ENCODE data around the gene MYOG.

MYOG gene

GRCh38 chr1:203069030-203069747 lies 16.6 kb downstream of the MYOG start:
- DNase-seq: no peak

DNA sequence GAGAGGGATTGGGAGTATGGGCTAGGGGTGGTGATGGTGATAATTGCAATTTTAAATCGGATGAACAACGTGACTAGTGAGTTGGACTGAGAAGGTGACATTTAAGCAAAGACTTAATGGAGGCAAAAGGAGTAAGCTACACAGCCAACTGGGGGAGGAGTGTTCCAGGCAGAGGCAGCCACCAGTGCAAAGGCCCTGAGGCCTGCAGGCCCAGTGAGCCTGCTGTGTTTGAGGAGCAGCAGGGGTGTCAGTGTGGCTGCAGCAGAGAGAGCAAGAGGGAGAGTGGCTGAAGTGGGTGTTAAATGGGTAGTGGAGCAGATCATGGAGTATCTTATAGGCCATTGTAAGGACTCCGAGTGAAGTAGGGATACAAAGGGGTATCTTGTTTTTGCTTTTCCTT lies 18.8 kb downstream of the MYOG start:
- DNase-seq: no peak

GRCh38 chr1:203065986-203066385 lies 19.8 kb downstream of the MYOG start:
- no peak for DNase-seq

DNA sequence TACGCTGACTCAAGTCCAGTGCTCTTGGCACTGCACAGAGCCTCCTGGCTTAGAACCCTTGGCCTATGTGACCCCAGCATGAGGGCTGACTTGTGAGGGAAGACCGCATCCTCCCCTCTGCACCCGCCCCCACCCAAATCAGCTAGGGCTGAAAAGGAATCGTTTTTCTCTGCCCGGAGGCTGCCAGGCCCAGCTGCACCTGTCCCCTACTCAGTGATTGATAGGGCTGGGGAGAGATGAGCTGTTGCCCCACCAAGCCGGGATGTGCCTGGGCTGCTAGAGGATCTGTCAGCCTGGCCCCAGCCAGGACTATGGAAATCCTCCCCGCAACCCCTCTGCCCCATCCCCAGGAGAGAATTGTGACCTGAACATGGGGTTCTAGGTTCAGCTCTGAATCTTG lies 20.6 kb downstream of the MYOG start:
- no peak for DNase-seq

DNA sequence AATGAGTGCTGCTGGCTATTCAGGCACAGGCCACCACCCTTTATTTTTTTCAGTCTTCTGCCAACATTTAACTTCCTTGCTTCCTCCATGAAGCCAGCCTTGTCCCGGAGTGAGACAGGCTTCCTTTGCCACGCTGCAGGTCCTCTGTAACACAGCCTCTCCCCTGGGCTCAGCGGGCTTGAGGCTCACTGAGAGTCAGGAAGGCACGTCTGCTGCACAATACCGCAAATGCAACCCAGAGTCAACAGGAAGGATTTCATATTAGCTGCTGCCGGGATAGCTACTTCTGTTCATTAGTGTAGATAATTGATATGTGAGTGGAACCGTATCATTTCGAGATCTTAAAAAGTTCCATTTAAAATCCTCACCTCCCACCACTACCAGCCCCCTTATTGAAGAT lies 22.5 kb downstream of the MYOG start:
- no peak for DNase-seq

- DNase-seq: no peak
These were observed 25.7 kb downstream of the MYOG start for GRCh38 chr1:203060115-203060514.

GRCh38 chr1:203059485-203059884 lies 26.3 kb downstream of the MYOG start:
- DNase-seq: no peak

DNA sequence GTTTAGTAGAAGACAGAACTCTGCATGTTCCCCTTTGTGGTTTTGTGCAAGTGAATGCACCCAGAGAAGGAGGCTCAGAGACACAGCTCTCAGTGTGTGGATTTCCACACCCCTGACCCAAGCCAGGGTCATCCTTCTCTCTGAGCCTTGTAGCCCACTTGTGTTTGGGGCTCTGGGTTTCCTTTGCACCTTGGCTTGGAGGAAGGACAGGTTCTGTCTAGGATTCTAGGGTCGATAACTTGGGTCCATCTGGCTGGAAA lies 27.2 kb downstream of the MYOG start:
- DNase-seq: no peak

- no peak for DNase-seq
These were observed 27.7 kb downstream of the MYOG start for GRCh38 chr1:203057911-203058675.

GRCh38 chr1:203056516-203056915 lies 29.3 kb downstream of the MYOG start:
- no peak for DNase-seq

GRCh38 chr1:203056012-203056411 lies 29.8 kb downstream of the MYOG start:
- no peak for DNase-seq

GRCh38 chr1:203055161-203055799 lies 30.5 kb downstream of the MYOG start:
- no peak for DNase-seq

DNA sequence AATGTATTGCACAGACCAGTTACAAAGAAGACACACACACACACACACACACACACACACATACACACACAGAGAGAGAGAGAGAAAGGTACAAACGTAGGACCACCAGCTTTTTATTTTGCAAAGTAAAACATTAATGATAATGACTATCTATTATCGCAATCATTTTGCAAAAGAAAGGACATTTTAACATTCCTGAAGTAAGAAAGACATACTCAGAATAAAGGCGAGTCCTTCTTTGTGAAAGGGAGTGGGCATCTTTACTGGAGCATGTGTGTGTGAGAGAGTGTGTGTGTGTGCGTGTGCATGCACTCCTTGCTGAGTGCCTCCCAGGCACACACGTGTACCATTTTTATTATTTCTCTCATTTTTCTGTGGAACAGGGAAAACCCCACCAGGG lies 31.2 kb downstream of the MYOG start:
- no peak for DNase-seq

DNA sequence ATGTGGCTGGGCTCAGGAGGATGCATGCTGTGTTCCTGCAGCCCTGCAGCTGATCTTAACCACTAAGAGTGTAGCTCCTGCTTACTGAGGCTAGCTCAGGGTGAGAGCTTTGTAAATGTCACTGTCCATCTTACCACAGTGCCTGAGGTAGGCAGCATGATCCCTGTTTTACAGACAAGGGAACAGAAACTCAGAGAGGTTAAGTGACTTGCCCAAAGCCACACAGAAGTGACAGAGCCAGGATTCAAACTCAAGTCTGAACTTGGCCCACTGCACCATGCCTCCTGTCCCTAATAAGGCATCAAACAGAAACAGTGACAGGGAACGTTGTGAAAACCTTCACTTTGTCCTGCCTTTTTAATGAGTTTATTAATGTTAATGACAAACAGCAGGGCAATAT lies 31.6 kb downstream of the MYOG start:
- no peak for DNase-seq

DNA sequence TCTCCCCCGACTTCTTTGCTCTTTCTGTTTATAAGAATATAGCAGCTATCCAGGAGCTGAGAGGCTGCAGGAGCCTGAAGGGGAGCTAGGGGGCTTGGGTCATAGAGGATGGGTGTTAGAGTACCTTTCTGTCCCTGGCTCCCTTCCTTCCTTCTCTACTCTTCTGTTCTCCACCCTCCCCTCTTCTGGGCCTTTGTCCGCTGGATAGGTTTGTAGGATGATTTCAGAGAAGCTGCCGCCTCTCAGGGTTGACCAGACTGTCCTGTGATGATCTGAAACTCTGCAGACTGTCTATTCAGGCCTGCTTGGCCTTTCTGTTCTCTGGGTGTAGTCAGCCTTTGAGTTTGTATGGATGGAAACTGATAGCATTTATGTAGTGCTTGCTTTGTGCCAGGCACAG lies 33.2 kb downstream of the MYOG start:
- no peak for DNase-seq

- no peak for DNase-seq
These were observed 33.9 kb downstream of the MYOG start for GRCh38 chr1:203051841-203052324.

DNA sequence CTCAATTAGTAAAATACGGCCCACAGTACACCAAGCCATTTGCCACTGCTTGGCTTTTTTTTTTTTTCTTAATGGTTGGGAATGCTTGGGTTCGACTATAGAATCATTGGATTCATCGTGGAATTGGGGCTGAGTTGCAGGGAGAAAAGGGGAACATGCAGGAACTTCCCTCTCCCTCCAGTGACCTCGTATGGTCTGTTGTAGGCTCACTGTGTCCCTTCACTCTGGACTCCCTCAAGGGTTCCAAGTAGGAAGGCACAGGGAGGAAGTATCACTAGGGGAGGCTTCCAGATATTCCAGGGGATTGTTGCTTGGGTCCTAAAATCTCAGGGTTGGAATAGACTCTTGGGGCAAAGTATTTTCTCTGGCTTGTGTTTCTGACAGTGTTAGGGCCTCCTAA lies 35.0 kb downstream of the MYOG start:
- no peak for DNase-seq

DNA sequence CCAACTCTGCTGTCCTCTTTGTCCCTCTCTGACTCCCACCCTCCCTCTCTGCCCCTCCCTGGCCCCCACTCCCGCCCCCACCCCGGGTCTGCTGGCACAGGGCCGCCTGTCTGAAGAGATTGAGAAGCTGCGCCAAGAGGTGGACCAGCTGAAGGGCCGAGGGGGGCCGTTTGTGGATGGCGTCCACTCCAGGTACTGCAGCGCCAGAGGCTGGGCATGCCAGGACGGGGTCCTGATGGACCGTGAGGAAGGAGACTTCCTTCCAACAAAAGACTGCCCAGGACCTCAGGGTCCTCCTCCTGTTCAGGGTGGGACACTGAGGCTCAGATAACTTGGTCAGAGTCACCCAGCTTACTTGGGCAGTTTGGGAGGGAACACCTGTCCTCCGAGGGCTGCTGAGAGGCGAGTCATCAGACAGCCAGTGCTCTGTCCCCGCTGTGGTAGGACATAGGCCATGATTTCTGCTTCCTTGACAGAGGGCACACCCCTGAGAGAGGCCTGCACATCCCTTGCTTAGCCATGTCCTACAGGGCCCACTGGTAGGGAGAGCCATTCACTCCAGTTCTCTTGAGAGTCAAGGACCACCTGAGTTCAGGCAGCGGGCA lies 36.1 kb downstream of the MYOG start:
- DNase-seq: no peak

GRCh38 chr1:203049077-203049476 lies 36.7 kb downstream of the MYOG start:
- DNase-seq: no peak

DNA sequence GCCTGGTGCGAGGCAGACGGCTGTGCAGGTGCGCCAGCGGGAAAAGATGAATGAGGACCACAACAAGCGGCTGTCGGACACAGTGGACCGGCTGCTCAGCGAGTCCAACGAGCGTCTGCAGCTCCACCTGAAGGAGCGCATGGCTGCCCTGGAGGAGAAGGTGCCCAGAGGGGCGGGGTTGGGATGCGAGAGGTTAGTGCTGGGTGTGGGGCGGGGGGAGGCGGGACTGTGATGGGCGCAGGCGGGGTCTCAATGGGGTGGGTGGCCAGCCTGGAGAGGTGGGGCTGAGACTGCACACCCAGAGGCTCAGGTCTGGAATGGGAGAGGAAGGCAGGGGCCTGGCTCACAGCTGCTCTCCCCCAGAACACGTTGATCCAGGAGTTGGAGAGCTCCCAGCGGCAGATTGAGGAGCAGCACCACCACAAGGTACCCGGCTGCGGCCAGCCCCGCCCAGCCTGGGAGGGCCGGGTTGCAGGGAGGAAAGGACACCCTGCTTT lies 37.2 kb downstream of the MYOG start:
- DNase-seq: no peak

DNA sequence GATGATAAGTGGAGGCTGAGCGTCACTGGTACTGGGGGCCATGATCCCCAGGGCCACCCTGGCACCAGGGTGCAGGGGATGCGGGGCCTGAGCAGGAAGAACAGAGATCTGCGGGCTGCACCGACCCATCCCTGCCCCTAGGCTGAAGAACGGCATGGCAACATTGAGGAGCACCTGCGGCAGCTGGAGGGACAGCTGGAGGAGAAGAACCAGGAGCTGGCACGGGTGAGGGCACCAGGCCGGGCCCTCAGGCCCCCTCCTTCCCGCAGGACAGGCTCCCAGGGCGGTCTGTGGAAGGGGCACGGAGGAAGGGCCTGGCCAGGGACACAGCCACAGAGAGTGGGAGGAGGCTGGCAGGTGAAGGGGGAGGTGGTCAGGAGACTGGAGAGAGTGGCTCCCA lies 37.7 kb downstream of the MYOG start:
- DNase-seq: no peak

DNA sequence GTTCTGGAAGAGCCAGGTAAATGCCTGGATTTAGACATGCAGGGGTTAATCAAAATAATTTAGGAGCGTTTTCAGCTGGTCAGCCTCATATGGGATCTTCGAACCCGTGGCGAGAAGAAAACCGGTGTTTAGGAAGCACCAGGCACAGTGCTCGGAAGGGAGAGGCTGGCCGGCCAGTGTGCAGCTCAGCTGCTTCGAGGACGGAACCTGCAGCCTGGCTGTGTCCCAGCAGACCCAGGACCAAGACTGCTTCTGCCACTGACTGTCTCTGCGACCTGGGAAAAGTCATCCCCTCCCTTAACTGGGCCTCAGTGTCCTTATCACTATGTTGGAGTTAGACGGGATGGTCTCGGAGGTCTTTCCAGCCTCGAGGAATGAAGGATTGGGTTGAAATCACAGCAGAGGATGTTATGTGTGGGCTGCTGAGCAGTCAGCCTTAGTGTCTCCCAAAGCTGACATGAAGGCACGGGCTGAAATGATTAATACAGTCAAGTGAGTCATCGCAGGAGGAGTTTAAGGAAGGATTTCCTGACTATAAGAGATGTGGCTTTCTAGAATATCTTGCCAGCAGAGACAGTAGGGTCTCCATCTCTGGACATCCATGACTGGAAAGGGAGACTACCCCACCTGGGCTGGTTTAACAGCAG lies 38.7 kb downstream of the MYOG start:
- no peak for DNase-seq
